Naive thymus-derived CD4-positive, alpha-beta T cell (primary cell): ENCODE results near the gene NAV3. TPM values are rescaled to one million over a fixed set of nuclear protein-coding genes. Genes with fewer than 3 reads are reported as not detected.

ENCODE experiments used
- ATAC-seq: fragments of 150-1000 bp; cut with Tn5 transposase; 2 replicates; pipeline ENCODE4 v1.10.0; 2021; ENCODE audit warnings: mild to moderate bottlenecking, moderate library complexity
- CTCF ChIA-PET: fragments of 350-600 bp; sonication (Branson Sonifier 250); formaldehyde crosslinking; loops from one replicate; lab custom pipeline; 2021; ENCODE audit warnings: antibody characterized with exemption; lab: Charles Lee
- POLR2A ChIA-PET: fragments of 350-600 bp; sonication (Branson Sonifier 250); formaldehyde crosslinking; loops from one replicate; lab custom pipeline; 2021; ENCODE audit warnings: antibody characterized with exemption, inconsistent platforms; lab: Charles Lee
- DNase-seq, 9 donors: peaks; one replicate each; pipeline versions ENCODE4 v3.0.0 to v3.0.0-alpha.2; 2020 to 2022; ENCODE audit warnings: mixed read lengths in 1 of 9
- H3K27ac ChIP-seq: one replicate; pipeline ENCODE4 v1.7.0; 2013; ENCODE audit warnings: mild to moderate bottlenecking, low read depth, low read length, moderate library complexity
- H3K27me3 ChIP-seq, 2 donors: one replicate each; pipeline ENCODE4 v1.7.0; 2013; ENCODE audit warnings: low read length in 2 of 2, mild to moderate bottlenecking in 2 of 2, moderate library complexity in 2 of 2; ENCODE audit not compliant: control insufficient read depth in 2 of 2, insufficient read depth in 2 of 2
- H3K36me3 ChIP-seq, 3 experiments: 1 replicate in 2 of 3; 2 replicates in 1 of 3; pipeline ENCODE4 v1.7.0; 2013; ENCODE audit warnings: low read length in 3 of 3, mild to moderate bottlenecking in 3 of 3, moderate library complexity in 1 of 3; ENCODE audit not compliant: insufficient read depth in 3 of 3, control insufficient read depth in 2 of 3
- H3K4me1 ChIP-seq, 2 donors: one replicate each; pipeline ENCODE4 v1.7.0; 2013; ENCODE audit warnings: low read length in 2 of 2, mild to moderate bottlenecking in 2 of 2, moderate library complexity in 1 of 2; ENCODE audit not compliant: control insufficient read depth in 2 of 2, insufficient read depth in 2 of 2
- H3K4me3 ChIP-seq: 2 replicates; pipeline ENCODE4 v1.7.0; 2013; ENCODE audit warnings: mild to moderate bottlenecking, low read length
- H3K9me3 ChIP-seq, 3 experiments: 1 replicate in 2 of 3; 2 replicates in 1 of 3; pipeline ENCODE4 v1.7.0; 2013; ENCODE audit warnings: low read length in 3 of 3; ENCODE audit not compliant: control insufficient read depth in 2 of 3
- H3K27ac Mint-ChIP-seq, 9 donors: one replicate each; pipeline ENCODE4 v1.8.0; 2020 to 2022; ENCODE audit warnings: mixed read lengths in 9 of 9, mild to moderate bottlenecking in 8 of 9, moderate library complexity in 5 of 9, inconsistent platforms in 2 of 9
- H3K27me3 Mint-ChIP-seq, 5 donors: one replicate each; pipeline ENCODE4 v1.8.0; 2021 to 2022; ENCODE audit warnings: mixed read lengths in 5 of 5, mild to moderate bottlenecking in 1 of 5
- H3K36me3 Mint-ChIP-seq, 5 donors: one replicate each; pipeline ENCODE4 v1.8.0; 2020 to 2022; ENCODE audit warnings: mixed read lengths in 5 of 5, mild to moderate bottlenecking in 3 of 5, inconsistent platforms in 1 of 5
- H3K4me1 Mint-ChIP-seq, 7 donors: one replicate each; pipeline ENCODE4 v1.8.0; 2020 to 2022; ENCODE audit warnings: mixed read lengths in 7 of 7, mild to moderate bottlenecking in 3 of 7, inconsistent platforms in 1 of 7
- H3K4me3 Mint-ChIP-seq, 10 donors: one replicate each; pipeline ENCODE4 v1.8.0; 2020 to 2022; ENCODE audit warnings: mild to moderate bottlenecking in 10 of 10, mixed read lengths in 10 of 10, moderate library complexity in 6 of 10, inconsistent platforms in 2 of 10
- H3K9me3 Mint-ChIP-seq, 11 donors: one replicate each; pipeline ENCODE4 v1.8.0; 2020 to 2022; ENCODE audit warnings: mixed read lengths in 11 of 11, mild to moderate bottlenecking in 4 of 11, inconsistent platforms in 1 of 11, moderate library complexity in 1 of 11
- intact Hi-C, 2 donors: fragments of 100-400 bp; cut with micrococcal nuclease; formaldehyde crosslinking; loops; one replicate each; pipeline ENCODE4 v1.15.1; 2023
- polyA plus RNA-seq, 2 donors: library from polyadenylated mRNA; unstranded; fragments of 300-500 nt; fragmentation: Illumina TruSeq; gene quantifications; one replicate each; pipeline ENCODE4 v1.2.3, GENCODE V29; 2021
- total RNA-seq, 6 experiments: library from RNA in 5 of 6; stranded (reverse) in 5 of 6; gene quantifications; 1 replicate in 5 of 6; 2 replicates in 1 of 6; pipeline ENCODE4 v1.2.3 and lab custom pipeline; 2021 to 2026

The NAV3 gene
- total and polyA plus RNA-seq, 7 experiments from 2014 or later, result not detected

DNA sequence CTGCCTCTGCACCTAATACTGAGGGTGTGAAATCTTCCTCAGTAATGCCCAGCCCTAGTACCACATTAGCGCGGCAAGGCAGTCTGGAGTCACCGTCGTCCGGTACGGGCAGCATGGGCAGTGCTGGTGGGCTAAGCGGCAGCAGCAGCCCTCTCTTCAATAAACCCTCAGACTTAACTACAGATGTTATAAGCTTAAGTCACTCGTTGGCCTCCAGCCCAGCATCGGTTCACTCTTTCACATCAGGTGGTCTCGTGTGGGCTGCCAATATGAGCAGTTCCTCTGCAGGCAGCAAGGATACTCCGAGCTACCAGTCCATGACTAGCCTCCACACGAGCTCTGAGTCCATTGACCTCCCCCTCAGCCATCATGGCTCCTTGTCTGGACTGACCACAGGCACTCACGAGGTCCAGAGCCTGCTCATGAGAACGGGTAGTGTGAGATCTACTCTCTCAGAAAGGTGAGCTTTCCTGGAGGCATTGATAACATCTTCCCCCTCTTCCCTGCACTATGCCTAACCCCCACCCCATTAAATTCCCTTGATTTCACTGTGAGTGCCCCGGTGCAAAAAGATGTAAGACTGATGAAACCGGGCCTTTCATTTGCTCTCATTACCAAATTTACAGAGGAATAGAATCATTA is 291.4 kb downstream of the NAV3 start:
- no peaks in the 10 kb centered on the region for H3K27me3 Mint-ChIP-seq
- H3K4me1 ChIP-seq, result no peaks in the 10 kb centered on the region
- ATAC-seq (no peak), DNase-seq (no peak)
- no peaks in the 10 kb centered on the region for H3K36me3 ChIP-seq
- no peaks in the 10 kb centered on the region for H3K36me3 Mint-ChIP-seq
- POLR2A ChIA-PET, result no interaction called here
- H3K9me3 ChIP-seq, result no peaks in the 10 kb centered on the region
- H3K27ac ChIP-seq, result no peak overlapping the region
- H3K4me1 Mint-ChIP-seq, result no peaks in the 10 kb centered on the region
- intact Hi-C loops, result no loop called here
- no peak overlapping the region for H3K4me3 Mint-ChIP-seq
- H3K4me3 ChIP-seq, result no peak overlapping the region
- H3K27me3 ChIP-seq, result no peaks in the 10 kb centered on the region
- CTCF ChIA-PET, result no interaction called here
- H3K27ac Mint-ChIP-seq, result peak overlapping the region in 1 of 9 donors; percentile 11
- peaks cover 0 to 8% (median 0%) of the 10 kb centered on the region in 11 donors for H3K9me3 Mint-ChIP-seq

DNA sequence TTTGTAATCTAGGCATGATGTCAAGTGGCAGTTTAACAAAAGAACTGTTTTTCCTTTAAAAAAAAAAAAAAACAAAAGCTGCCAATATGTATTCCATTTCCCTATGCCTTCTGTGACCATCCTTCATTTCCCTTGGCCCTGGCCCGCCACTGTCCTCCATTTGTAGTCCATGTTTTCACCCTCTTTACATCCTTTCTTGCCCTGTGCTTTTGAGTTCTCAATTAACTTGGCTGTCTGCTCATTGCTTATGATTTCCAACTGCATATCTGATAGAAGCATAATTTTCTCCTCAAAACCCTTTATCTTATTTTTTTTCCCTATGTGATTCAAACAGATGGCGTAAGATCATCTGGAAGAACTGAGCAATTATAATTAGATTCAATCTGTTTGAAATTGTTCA is 297.5 kb downstream of the NAV3 start:
- H3K27ac ChIP-seq, result no peak overlapping the region
- CTCF ChIA-PET, result no interaction called here
- Mint-ChIP-seq H3K4me1 (no peaks in the 10 kb centered on the region), H3K27ac (no peak overlapping the region), H3K9me3 (peaks cover 0 to 11% (median 2%) of the 10 kb centered on the region in 11 donors), H3K4me3 (no peak overlapping the region), H3K36me3 (peaks cover 0 to 5% (median 0%) of the 10 kb centered on the region in 5 donors), H3K27me3 (no peaks in the 10 kb centered on the region)
- POLR2A ChIA-PET, result no interaction called here
- no peaks in the 10 kb centered on the region for H3K9me3 ChIP-seq
- no peak overlapping the region for H3K4me3 ChIP-seq
- intact Hi-C loops, result no loop called here
- H3K36me3 ChIP-seq, result no peaks in the 10 kb centered on the region
- no peaks in the 10 kb centered on the region for H3K4me1 ChIP-seq
- no peaks in the 10 kb centered on the region for H3K27me3 ChIP-seq
- ATAC-seq, result no peak
- no peak for DNase-seq

DNA sequence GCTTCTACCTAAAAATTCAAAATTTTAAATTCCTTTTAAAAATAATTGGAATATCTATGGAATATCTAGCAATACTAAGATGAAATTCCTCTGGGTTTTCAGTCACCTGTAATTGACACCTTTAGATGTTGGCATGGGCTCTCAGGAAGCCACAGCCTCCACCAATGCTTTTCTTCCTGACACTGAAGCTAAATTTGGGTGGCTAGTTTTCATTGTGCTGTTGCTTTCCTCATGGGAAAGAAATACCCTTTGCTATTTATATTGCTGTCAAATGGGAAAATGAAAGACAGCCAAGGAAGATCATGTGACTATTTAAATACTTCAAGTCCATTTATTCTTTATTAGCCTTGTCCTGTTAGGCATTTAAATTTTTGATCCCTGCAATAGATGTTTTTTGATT is 313.0 kb downstream of the NAV3 start:
- ChIA-PET POLR2A (no interaction called here), CTCF (no interaction called here)
- H3K27me3 Mint-ChIP-seq, result no peaks in the 10 kb centered on the region
- no peak overlapping the region for H3K27ac Mint-ChIP-seq
- no peaks in the 10 kb centered on the region for H3K36me3 Mint-ChIP-seq
- Histone ChIP-seq H3K27me3 (no peaks in the 10 kb centered on the region), H3K27ac (no peak overlapping the region), H3K4me1 (no peaks in the 10 kb centered on the region), H3K4me3 (no peak overlapping the region), H3K36me3 (no peaks in the 10 kb centered on the region), H3K9me3 (no peaks in the 10 kb centered on the region)
- ATAC-seq (no peak), DNase-seq (no peak)
- H3K4me3 Mint-ChIP-seq, result no peak overlapping the region
- intact Hi-C loops, result no loop called here
- H3K4me1 Mint-ChIP-seq, result no peaks in the 10 kb centered on the region
- H3K9me3 Mint-ChIP-seq, result peaks cover 0 to 2% (median 0%) of the 10 kb centered on the region in 11 donors

DNA sequence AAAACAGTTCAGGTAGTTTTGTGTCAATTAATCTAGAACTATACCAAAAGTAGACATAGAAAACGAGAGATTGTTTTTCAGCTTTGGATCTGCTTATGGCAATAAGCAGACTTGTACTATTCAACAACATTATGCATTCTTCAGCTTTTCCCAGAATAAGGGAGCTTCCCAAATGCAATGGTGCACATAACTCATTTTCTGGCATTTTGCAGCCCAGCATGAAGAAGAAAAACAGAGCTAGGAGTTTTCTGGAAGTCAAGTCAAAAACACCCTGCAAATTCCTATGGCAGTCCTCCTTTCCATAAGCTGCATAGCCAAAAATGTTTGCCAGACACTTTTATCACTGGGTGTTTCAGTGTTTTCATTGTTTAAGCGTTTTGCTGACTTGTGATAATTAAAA is 314.7 kb downstream of the NAV3 start:
- ATAC-seq (no peak), DNase-seq (no peak)
- no peak overlapping the region for H3K27ac ChIP-seq
- Mint-ChIP-seq H3K4me1 (no peaks in the 10 kb centered on the region), H3K4me3 (no peak overlapping the region), H3K27ac (no peak overlapping the region), H3K27me3 (no peaks in the 10 kb centered on the region), H3K9me3 (no peaks in the 10 kb centered on the region), H3K36me3 (no peaks in the 10 kb centered on the region)
- no peaks in the 10 kb centered on the region for H3K9me3 ChIP-seq
- intact Hi-C loops, result no loop called here
- CTCF ChIA-PET, result no interaction called here
- POLR2A ChIA-PET, result interaction anchor here (0.6 kb wide), 1 partner anchor 607 kb away, joined by 3 read pairs; no protein-coding TSS in a partner anchor
- no peaks in the 10 kb centered on the region for H3K36me3 ChIP-seq
- H3K27me3 ChIP-seq, result no peaks in the 10 kb centered on the region
- H3K4me1 ChIP-seq, result no peaks in the 10 kb centered on the region
- no peak overlapping the region for H3K4me3 ChIP-seq

DNA sequence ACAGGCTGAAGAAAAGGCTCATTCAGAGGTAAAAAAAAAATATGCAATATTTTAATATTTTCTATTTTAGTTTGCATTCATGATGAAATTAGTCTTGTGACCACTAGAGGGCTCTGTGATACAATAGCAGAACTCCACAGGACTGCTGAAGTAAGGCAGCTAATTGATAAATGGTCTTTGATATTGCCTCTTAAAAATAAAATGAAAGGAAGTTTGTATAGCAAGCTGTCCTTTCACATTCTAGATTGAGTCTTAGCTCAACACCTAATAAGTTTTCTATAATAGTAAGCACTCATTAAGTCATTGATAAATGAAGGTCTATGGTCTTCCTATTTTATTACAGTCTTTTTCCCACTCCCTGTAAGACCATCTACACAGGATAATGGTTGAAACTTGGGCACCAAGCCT is 315.7 kb downstream of the NAV3 start:
- ATAC-seq, result peak; percentile 41

DNA sequence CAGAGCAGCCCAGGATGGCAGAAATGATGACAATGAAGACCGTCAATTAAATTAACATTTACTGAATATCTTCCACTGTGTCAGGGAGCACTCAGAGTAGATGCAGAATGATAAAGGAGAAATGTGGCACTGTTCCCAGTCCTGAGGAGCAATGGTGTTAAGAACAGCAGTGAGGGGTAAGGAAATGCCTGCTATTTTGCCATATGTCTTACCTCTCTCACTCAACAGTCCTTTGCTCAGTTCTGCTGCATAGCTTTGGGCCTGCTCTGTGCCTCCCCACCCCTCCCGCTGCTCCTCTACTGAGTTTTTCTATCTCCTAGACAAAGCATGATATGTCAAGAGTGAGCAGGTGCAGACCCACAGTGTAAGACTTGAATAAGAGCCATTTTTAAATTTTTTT is 318.8 kb downstream of the NAV3 start:
- Mint-ChIP-seq H3K9me3 (no peaks in the 10 kb centered on the region), H3K27me3 (no peaks in the 10 kb centered on the region), H3K27ac (no peak overlapping the region), H3K36me3 (no peaks in the 10 kb centered on the region), H3K4me3 (no peak overlapping the region), H3K4me1 (peaks cover 0 to 2% (median 0%) of the 10 kb centered on the region in 7 donors)
- ATAC-seq (no peak), DNase-seq (no peak)
- no peaks in the 10 kb centered on the region for H3K27me3 ChIP-seq
- intact Hi-C loops, result no loop called here
- ChIA-PET POLR2A (no interaction called here), CTCF (no interaction called here)
- H3K4me3 ChIP-seq, result no peak overlapping the region
- H3K27ac ChIP-seq, result no peak overlapping the region
- no peaks in the 10 kb centered on the region for H3K9me3 ChIP-seq
- H3K36me3 ChIP-seq, result no peaks in the 10 kb centered on the region
- no peaks in the 10 kb centered on the region for H3K4me1 ChIP-seq

More for the DNA sequence above, 315.7 kb downstream of the NAV3 start:
- Mint-ChIP-seq H3K27ac (no peak overlapping the region), H3K4me1 (peaks cover 0 to under 1% (median 0%) of the 10 kb centered on the region in 7 donors), H3K36me3 (no peaks in the 10 kb centered on the region), H3K4me3 (no peak overlapping the region), H3K27me3 (no peaks in the 10 kb centered on the region), H3K9me3 (no peaks in the 10 kb centered on the region)
- Histone ChIP-seq H3K9me3 (no peaks in the 10 kb centered on the region), H3K4me1 (no peaks in the 10 kb centered on the region), H3K36me3 (no peaks in the 10 kb centered on the region), H3K4me3 (no peak overlapping the region), H3K27me3 (no peaks in the 10 kb centered on the region), H3K27ac (no peak overlapping the region)
- intact Hi-C loops, result no loop called here
- POLR2A ChIA-PET, result no interaction called here
- peak in 1 of 9 donors; percentile 16 for DNase-seq
- CTCF ChIA-PET, result interaction anchor here (1.0 kb wide), 1 partner anchor 8 kb away, joined by 3 read pairs; no protein-coding TSS in a partner anchor

DNA sequence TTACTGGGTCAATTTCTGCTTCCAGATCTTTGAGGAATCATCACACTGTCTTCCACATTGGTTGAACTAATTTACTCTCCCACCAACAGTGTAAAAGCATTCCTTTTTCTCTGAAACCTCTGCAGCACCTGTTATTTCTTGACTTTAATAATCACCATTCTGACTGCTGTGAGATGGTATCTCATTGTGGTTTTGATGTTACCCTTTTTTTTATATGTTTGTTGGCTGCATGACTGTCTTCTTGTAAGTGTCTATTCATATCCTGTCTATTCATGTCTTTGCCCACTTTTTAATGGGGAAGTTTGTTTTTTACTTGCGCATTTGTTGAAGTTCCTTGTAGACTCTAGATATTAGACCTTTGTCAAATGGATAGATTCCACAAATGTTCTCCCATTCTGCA is 324.9 kb downstream of the NAV3 start:
- peaks cover 0 to 12% (median 4%) of the 10 kb centered on the region in 11 donors for H3K9me3 Mint-ChIP-seq
- Histone ChIP-seq H3K9me3 (no peaks in the 10 kb centered on the region), H3K4me3 (no peak overlapping the region), H3K27ac (no peak overlapping the region), H3K36me3 (no peaks in the 10 kb centered on the region), H3K4me1 (no peaks in the 10 kb centered on the region), H3K27me3 (no peaks in the 10 kb centered on the region)
- no peak for ATAC-seq
- DNase-seq, result no peak
- POLR2A ChIA-PET, result no interaction called here
- CTCF ChIA-PET, result no interaction called here
- intact Hi-C loops, result no loop called here
- H3K27ac Mint-ChIP-seq, result no peak overlapping the region
- H3K27me3 Mint-ChIP-seq, result no peaks in the 10 kb centered on the region
- no peak overlapping the region for H3K4me3 Mint-ChIP-seq
- no peaks in the 10 kb centered on the region for H3K36me3 Mint-ChIP-seq
- peaks cover 0 to 2% (median 0%) of the 10 kb centered on the region in 7 donors for H3K4me1 Mint-ChIP-seq
